HG02678 (cell line): ENCODE data around the gene FGR.
"Not testable (repeated sequence)": the region's sequence is repeated elsewhere in the genome, so short reads cannot be mapped to it uniquely, and the experiment has no call there.

Experiments used
- ATAC-seq: cut with Tn5 transposase; IDR thresholded peaks from one replicate; pipeline ENCODE4 v1.9.1; 2021; ENCODE audit warnings: mild to moderate bottlenecking, moderate library complexity; ENCODE audit not compliant: unreplicated experiment

FGR gene

DNA sequence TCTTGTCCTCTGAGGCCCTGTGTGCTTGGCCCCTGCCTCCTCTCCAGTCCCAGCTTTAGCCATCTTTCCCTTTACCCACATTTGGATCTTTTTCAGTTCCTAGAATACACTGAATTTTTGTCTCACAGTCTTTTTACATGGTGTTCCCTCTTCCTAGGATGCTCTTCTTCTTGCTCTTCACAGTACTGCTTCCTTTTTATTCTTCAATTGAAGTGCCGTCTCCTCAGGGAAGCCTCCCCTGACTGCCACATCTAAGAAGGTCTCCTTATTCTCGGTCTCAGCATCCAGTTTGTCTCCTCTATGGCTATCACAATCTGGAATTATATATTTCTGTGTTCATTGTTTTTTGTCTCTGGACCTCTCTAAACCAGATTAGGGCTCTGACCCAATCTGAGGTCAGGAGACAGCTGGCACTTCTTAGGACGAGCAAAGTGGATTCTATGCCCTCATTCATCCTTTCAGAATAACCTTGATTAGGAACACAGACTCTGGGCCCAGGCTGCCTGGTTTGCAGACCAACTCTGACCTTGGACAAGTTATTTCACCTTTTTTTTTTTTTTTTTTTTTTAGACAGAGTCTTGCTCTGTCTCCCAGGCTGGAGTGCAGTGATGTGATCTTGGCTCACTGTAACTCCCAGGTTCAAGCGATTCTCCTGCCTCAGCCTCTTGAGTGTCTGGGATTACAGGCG is 3.2 kb upstream of the FGR start:
- ATAC-seq = no peak

DNA sequence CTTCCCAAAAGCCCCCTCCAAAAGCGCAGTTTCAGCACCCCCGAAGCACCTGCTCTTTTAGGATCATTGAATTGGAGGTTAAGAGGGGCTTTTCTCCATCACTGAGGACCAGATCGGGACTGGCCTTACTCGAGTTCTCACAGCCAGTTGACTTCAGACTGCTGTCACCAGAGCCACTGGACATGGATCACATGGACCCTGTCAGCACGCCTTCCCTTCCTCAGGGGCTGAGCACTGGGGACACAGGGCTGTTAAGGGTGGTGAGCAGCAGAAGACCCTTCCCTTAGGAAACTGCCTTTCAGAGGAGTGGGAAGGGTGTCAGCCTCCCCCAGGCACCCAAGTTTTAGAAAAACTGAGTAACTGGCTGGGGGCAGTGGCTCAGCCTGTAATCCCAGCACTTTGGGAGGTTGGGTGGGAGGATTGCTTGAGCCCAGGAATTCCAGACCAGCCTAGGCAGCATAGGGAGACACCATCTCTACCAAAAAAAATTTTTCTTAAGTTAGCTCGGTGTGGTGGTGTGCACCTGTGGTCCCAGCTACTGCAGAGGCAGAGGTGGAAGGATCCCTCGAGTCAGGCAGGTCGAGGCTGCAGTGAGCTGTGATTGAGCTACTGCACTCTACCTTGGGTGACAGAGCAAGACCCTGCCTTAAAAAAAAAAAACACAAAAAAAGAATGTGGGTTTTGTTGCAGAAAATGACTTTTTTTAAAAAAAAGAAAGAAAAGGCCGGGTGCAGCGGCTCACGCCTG is 584 bp upstream of the FGR start:
- ATAC-seq = no peak

DNA sequence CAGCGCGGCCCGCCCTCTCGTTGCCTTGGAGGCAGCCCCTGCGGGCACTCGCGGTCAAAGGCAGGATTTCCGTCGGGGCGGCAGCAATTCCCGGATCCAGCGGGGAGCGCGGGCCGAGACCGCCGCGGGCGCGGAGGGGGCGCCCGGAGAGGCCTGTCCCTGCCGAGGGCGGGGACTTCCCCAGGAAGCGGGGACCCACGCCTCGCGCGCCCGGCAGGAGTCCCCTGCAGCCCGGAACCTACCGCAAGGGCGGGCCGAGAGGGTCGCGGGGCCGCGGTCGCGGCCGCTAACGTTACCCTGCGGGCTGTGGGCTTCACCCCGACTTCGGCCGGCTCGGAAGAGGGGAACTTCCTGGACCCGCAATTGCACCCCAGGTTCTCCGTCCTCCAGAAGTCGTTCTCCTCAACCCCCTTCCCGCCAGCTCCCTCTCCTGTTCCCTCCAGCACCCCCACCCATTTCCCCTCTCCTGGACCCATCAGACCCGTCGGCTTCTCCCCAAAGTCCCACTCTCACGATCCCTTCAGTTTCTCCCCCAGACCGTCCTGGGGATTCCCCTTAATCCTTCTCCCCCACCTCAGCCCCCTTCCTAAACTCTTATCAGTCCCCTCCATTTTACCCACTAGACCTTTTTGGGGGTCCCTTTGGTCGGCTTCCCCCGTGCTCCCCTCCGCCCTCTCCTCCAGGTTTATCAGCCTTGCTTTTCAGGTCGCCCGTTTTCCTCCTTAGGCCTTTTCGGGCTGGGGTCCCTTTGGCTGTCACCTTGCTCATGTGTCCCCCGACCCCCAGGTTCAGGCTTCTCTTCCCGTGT is 604 bp downstream of the FGR start:
- ATAC-seq = no peak

DNA sequence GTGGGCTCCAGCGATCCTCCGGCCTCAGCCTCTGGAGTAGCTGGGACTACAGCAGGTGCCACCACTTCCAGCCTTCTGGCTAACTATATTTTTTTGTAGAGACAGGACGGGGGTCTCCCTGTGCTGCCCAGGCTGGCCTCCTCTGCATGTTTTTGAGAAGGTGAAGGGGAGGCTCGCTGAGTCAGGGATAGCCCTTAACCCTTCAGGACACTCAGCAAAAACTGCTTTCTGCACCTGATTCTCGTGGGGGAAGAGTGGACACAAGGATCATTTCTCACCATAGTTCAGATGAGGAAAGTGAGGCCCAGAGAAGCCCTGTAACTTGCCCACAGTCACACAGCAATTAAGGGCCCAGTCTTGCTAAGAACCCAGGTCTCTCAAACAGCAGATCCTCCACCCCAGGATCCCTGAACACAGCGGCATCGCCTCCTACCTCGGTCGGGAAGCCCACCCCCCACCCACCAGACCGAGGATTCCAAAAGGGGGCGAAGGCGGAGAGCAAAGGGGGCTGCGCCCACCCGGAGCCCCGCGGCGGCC is 1.3 kb downstream of the FGR start:
- ATAC-seq = no peak

DNA sequence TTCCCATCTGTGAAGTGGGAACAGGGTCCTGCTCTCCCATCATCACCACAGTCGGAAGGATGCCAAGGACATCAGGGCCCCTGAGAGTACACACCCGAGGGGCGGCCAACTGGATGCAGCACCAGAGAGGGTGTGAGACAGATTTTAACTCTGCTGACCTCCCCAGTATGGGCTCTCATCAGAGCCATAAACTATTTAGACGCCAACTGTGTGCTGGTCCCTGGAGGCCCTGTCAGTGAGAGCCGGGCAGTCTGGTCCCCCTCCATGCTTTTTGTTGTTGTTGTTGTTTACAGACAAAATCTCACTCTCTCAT is 1.7 kb downstream of the FGR start:
- no peak for ATAC-seq

DNA sequence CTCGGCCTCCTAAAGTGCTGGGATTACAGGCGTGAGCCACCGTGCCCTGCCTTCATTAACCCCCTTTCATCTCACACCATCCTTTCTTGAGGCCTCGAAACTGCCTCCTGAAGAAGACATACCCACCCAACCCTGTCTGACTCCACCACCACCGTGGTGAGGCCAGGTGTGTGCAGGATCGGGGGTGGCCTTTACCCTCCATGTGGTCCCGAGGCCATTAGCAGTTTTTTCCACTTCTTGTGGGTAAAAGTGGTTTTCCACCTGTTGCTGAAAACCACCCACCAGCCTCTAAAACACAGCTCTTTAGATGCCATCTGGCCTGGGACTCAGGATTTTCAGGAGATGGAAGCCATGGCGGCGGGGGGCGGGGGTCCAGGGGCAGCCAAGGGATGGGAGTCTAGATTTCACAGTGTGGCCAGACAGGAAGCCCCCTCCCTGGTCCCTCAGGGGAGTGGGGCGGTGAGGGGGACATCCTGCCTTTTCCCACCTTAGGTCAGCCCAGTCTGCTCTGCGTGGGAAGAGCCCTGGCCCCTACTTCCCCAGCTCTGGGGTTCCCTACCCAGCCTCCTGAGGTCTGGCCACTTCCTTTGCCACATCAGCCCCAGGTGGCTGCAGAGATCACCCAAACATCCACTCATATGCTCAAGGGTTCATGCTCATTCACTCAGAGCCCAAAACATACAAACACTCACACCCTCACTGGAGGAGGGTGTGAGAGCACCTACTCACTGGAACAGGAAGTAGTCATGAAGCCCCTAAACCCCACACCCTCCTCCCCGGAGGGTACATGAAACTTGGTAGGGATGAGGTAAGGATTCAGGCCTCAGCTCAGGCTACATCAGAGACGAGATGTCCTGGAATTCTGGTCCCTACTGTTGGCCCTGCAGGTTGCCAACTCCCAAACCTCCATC is 2.3 kb downstream of the FGR start:
- ATAC-seq = peak; percentile 45

DNA sequence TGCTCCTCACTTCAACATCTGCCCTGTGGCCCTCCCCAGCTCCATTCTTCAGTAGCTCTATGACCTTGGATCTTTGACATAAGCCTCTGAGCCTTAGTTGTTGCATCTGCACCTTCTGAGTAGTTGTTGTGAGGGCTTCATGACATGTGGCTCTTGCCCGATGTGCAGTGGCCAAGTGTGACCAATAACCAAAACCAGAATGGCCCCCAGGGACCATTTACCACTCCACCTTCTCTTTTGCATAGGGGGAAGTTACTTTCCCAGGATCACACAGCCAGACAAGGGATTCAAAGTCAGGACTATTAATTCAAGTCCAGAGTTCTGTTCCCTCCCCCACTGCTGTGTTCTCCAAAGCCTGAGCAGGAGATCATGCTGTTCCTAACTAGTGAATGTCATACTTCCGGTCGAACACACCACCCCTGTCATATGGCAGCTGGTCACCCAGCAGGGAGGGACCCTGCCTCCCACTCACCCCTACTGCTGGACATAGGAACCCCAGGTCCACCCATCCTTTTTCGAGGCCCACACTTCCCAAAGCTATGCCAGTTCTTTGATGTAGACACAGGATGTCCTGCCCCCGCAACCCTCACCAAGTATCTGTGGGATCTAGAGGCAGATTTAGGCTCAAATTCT is 4.0 kb downstream of the FGR start:
- ATAC-seq = peak; percentile 32

DNA sequence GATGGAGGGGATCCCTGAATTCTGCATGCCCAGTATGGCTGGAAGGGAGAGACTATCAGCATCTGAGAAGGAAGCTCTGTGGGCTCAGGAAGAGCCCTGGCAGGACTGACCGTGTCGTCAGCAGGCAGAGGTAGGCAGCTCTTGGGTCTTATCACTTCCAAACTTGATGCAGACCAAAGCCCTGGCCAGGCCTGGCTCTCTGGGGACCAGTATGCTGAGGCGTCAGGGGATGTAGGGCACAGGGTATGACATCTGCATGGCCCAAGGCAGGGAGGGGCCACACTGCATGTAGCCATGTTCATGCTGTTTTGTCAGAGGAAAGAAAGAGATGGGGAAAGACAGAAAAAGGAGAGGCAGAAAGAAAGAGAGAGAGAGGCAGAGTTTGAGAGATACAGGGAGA is 6.3 kb downstream of the FGR start:
- ATAC-seq = no peak

DNA sequence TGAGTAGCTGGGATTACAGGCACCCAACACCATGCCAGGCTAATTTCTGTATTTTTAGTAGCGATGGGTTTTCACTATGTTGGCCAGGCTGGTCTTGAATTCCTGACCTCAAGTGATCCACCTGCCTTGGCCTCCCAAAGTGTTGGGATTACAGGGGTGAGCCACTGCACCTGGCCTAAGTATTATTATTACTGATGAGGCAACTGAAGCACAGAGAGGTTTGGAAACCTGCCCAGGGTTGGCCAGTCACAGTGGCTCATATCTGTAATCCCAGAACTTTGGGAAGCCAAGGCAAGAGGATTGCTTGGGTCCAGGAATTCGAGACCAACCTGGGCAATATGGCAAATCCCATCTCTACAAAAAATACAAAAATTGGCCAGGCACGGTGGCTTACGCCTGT is 7.3 kb downstream of the FGR start:
- ATAC-seq = not testable (repeated sequence)

DNA sequence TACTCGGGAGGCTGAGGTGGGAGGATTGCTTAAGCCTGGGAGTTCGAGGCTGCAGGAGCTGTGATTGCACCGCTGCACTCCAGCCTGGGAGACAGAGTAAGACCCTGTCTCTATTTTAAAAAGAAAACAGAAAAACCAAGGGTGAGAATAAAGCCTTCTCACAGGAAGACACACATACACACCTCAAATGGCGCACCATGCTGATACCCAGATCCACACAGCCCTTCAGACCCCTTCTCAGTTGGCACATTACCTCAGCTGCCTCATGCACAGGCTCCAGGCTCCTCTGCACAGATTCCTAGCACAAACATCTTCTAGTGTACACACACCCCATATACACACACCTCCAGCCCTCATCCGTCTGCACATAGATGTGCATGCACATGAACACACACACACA is 7.9 kb downstream of the FGR start:
- no peak for ATAC-seq

DNA sequence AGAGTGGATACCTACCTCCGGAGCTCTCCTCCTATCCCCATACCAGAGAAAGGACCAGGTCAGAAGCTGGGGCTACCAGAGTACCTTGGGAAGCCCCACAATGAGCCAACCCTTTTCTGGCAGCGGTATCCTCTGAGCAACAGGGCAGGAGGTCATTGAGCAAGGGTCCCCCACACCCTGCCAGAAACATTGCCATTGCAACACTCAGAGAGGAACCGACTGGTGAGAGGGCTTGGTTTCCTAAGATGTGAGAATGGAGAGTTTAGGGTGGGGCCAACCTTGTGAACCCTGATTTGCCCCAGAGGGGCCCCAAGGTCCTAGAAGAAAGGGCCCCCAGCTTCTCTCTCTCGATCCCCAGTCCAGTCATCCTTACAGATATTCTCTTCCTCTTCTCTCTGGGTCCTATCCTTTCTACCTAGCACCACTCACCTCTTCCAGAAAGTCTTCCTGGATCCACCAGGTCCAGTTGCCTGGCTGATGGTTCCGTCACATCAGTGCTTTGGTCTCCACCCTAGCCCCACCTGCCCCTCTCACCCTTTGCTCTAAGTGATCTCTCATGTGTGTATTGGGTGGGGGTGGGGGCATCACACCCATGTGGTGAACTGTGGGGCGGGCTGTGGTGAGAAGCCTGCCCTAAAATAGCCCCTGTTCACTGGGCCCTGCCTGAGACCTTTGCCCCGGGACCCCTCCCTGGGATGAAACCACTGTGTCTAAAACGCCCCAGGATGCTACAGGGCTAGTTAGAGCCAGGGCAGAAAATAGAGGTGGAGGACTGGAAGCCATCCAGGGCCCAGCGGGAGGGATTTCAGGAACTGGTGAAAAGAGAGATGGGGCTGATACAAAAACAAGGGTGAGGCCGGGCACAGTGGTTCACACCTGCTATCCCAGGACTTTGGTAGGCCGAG is 8.7 kb downstream of the FGR start:
- peak; percentile 26 for ATAC-seq

DNA sequence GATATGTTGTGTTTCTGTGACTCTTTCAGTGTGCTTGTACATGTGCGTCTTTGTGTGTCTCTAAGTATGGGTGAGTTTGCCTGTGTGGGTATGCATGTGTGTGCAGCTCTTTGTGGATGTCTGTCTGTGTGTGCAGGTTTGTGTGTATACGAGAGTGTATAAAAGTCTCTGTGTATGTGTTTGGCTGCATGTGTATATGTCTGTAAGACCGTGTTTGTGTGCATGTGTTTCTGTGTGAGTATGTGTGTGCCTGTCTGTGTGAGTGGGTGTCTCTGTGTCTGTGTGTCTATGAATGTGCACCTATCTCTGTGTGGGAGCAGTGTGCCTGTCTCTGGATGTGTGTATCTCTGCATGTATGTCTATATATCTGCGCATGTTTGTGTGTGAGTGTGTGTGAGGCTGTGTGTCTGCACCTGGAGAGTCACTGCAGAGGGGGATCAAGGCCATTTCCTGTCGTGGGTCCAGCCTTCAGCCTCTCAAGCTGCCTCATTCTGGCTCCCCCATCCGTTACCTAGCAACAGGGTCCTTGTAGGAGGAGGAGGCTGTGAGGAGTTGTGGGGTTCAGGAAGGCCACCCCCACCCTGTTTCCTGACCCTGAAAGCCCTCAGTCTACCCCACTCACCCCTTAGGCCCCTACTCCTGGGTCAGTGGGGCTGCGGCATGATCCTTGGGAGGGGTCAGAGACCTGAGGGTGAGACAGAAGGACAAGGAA is 10.4 kb downstream of the FGR start:
- ATAC-seq = peak; percentile 24

DNA sequence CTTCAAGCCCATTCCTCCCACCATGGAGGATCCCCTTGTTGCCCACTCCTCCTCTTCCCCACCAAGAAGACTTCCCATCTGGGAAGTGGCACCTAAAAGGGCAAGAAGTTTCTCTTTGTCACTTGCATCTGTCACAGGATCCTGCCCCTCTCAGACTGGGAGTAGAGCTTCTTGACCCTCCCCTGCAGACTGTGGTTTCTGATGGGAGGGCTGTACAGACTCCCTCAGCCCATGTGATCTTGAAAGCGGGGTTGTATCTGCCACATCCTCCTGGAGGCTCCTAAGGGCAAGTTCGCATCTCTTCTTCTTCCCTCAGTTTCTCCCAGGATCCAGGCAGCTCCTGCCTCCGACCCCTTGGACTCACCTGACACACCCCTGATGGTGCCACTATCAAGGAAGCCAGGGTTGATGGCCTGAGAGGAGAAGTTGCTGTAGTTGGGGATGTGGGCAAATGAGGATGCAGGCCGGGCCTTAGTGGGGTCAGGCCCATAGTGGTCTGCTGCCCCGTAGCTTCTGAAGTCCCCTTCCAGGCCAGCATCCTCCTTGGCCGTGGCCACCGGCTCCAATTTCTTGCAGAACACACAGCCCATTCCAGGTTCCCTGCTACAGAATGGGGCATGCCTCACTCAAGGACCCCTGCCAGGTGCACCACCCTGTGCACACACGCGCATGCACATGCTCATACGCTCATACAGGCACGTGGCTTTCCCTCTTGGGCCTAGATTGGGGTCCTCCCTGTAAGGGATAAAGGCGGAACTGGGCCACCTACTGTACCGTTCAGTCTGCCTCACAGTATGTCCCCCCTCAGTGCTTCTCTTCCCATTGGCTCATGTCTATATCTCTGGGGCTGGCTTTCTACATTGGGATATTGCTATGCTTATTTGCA is 11.4 kb downstream of the FGR start:
- no peak for ATAC-seq

DNA sequence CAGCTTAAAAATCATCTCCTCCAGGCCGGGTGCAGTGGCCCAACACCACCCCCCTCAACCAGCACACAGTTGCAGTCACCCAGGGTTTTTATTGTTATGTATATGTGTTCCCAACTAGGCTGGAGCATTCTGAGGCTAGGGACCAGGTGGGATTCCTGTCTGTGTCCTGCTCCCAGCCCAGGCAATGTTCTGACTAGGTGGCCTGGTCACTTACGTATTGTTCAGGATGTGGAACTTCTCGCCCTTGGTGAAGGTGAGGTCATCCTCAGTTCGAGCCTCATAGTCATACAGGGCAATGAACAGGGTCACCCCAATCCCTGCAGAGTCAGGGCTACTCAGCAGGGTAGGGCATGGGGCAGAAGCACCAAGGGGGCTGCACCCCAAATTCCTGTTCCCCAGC is 12.2 kb downstream of the FGR start:
- no peak for ATAC-seq

DNA sequence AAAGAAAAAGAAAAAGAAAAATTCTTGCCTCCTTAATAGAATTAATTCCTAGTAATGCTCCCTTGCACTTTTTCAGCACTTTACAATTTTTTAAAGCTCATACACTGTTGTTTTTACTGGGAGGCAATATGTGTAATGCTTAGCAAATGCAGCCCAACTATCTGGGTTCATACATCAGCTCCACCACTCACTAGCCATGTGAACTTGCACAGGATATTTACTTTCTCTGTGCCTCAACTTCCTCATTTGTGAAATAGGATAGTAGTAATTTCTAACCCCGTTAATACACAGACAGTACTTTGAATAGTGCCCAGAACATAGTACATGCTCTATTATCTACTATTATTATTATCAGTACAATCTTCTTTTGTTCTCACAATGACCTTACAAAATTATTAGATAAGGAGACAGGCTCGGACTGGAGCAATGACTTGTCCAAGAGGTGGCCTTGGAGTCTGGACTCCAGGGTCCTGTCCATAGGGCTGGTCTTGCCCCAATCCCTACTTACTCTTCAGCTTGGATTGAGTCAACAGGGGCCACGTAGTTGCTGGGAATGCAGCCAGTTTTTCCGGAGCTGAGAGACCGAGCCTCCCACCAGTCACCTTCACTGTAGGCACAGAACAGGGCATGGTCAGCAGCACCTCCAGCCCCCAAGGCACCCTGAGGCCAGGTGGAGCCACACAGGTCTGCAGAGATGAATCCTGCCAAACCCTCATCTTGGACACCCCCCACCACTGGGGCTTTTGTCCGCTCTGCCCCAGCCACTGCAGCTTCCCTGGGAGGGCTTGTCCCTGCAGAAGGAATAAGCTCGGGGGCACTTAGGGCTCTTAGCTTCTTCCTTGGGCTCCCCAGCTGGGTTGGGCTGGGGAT is 13.7 kb downstream of the FGR start:
- no peak for ATAC-seq

DNA sequence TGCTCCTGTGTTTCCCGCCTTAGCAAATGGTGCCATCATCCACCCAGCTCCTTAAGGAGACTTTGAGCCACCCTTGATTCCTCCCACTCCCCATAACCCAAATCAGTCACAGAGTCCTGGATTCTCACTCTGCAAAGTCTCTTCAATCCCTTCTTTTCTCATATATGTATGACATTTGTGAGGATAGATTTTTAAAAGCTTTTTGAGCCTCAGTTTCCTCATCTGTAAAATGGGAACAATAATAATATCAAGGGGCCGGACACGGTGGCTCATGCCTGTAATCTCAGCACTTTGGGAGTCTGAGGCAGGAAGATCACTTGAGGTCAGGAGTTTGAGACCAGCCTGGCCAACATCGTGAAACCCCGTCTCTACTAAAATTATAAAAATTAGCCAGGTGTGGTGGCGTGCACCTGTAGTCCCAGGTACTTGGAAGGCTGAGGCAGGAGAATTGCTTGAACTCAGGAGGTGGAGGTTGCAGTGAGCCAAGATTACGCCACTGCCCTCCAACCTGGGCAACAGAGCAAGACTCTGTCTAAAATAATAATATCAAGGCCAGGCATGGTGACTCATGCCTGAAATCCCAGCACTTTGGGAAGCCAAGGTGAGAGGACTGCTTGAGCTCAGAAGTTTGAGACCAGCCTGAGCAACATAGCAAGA is 15.1 kb downstream of the FGR start:
- ATAC-seq = not testable (repeated sequence)
